ENCODE measurements around the gene SLC15A2.

- TF ChIP-seq POLR2A (IDR thresholded peaks at IDR 0.05) (no peak), CTCF (IDR thresholded peaks at IDR 0.05) (no peak)
Measured at GRCh38 chr3:121958801-121959200, 64.6 kb downstream of the SLC15A2 start.

All from esophagus squamous epithelium (tissue), 4 donors.